ENCODE data around the gene AASS.

AASS gene

DNA sequence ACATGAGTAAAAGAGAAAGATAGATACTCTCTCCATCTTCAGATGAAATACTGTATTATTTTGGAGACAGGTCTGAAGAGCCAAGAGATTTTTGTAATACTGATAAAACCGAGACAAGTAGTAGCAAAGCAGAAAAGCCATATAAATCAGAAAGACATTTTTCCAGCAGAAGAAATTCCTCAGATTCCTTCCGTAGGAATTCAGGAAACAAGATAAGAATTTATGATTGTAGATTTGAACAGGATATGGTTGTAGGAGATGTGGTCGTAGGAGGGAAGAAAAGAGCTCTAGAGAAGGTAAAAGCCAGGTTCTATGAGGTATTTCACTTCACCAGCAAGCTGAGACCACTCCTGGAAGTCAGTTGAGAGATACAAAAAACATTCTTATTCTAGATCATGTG lies 17.6 kb upstream of the AASS start:
- TF ChIP-seq, protein P1, sequence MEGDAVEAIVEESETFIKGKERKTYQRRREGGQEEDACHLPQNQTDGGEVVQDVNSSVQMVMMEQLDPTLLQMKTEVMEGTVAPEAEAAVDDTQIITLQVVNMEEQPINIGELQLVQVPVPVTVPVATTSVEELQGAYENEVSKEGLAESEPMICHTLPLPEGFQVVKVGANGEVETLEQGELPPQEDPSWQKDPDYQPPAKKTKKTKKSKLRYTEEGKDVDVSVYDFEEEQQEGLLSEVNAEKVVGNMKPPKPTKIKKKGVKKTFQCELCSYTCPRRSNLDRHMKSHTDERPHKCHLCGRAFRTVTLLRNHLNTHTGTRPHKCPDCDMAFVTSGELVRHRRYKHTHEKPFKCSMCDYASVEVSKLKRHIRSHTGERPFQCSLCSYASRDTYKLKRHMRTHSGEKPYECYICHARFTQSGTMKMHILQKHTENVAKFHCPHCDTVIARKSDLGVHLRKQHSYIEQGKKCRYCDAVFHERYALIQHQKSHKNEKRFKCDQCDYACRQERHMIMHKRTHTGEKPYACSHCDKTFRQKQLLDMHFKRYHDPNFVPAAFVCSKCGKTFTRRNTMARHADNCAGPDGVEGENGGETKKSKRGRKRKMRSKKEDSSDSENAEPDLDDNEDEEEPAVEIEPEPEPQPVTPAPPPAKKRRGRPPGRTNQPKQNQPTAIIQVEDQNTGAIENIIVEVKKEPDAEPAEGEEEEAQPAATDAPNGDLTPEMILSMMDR (IDR thresholded peaks at IDR 0.05; ENCODE audit: extremely low read depth, insufficient read depth, missing control alignments), result no peak
- in situ Hi-C loops (cut with MboI; ENCODE audit: low pct_unique_long_range_greater_than_20kb, low sequenced_read_pairs, unreplicated experiment), result no loop called here
- no peak for DNase-seq (ENCODE audit: low spot score)

DNA sequence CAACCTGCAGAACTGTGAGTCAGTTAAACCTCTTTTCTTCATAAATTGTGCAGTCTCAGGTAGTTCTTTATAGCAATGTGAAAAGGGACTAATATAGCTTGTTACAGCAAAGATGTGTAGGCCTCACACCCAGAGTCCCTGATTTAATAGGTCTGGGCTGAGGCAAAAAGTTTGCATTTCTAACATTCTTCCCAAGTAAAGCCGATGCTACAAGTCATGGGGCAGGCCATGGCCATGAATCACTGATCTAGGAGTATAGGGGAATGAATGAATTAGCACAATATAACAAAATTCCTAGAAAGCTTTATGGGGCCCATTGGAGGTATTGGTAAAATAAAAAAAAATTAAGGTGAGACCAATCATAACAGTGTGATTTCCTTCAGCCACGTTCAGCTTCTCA lies 11.5 kb upstream of the AASS start:
- TF ChIP-seq, protein P1 (IDR thresholded peaks at IDR 0.05; ENCODE audit: extremely low read depth, insufficient read depth, missing control alignments), result no peak

DNA sequence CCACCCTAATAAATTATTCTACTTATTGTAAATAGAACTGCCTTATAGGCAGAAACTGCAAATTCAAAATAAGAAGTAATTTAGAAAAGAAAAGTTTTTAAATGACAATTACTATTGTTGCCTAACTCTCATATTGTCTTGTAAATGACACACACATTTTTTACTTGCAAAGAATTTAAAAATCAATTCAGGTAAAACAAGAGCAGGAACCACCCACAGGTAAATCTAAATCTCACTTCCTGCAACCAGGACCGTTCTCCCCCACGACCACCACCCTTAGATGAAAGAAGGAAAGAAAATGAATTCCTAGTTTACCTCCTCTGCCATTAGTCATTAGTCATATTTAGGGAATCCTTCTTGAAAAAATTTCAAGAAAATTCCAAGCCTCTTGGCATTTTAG lies 4.8 kb upstream of the AASS start:
- no peak for DNase-seq (ENCODE audit: low spot score)
- TF ChIP-seq, protein P1 (IDR thresholded peaks at IDR 0.05; ENCODE audit: extremely low read depth, insufficient read depth, missing control alignments), result no peak
- in situ Hi-C loops (cut with MboI; ENCODE audit: low pct_unique_long_range_greater_than_20kb, low sequenced_read_pairs, unreplicated experiment), result no loop called here

More for the DNA sequence above, 11.5 kb upstream of the AASS start:
- in situ Hi-C loops (cut with MboI; ENCODE audit: low pct_unique_long_range_greater_than_20kb, low sequenced_read_pairs, unreplicated experiment), result no loop called here
- DNase-seq (ENCODE audit: low spot score), result no peak

DNA sequence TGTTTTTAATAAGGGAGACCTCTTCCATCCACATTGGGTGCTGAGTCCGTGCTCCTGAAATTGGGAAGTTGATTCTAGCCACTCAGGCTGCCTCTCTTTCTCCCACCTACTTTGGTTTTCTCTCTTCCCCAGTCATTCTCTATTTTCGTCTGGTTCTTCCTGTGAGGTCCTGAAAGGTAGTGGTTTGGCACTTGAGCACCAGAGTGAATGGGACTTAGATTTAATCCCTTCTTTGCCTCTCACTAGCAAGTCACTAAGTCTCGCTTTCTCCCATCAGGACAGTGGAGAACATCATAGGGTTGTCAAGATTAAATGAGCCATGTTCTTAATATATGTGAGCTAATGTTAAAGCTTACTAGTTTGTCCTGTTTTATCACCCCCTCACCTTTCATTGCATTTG lies 4.0 kb upstream of the AASS start:
- DNase-seq (ENCODE audit: low spot score), result no peak
- in situ Hi-C loops (cut with MboI; ENCODE audit: low pct_unique_long_range_greater_than_20kb, low sequenced_read_pairs, unreplicated experiment), result no loop called here
- TF ChIP-seq, protein P1 (IDR thresholded peaks at IDR 0.05; ENCODE audit: extremely low read depth, insufficient read depth, missing control alignments), result no peak

DNA sequence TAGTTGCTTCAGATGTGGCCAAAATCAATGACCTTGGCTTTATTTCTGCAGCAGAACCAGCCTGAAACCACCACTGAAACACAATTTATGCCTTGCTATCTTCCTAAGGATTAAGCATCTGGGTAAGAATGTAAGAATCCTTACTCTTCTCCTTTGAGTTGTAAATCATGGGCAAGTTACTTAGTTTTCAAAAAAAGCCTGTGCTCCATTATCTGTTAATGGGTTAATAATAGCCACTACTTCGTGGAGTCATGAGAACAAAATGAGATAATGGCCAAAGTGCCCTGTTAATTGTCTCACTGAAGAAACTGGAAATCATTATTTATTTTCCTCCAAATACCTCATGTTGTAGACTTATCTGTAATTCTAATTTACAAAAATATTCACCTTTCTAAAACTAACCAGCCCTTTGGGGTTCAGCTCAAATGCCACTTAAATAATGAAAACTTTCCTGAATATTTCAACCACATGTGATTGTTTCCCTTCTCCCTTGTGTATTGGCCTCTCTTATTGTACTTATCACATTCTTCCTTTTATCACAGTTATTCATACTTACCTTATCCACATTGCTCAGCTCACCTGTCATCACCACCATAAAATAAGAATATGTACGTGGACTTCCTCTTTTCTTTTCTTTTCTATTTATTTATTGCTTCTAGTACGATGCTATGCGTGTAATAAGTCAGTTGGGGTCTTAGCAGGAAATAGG lies 2.0 kb upstream of the AASS start:
- in situ Hi-C loops (cut with MboI; ENCODE audit: low pct_unique_long_range_greater_than_20kb, low sequenced_read_pairs, unreplicated experiment), result no loop called here
- DNase-seq (ENCODE audit: low spot score), result no peak
- TF ChIP-seq, protein P1 (IDR thresholded peaks at IDR 0.05; ENCODE audit: extremely low read depth, insufficient read depth, missing control alignments), result no peak

DNA sequence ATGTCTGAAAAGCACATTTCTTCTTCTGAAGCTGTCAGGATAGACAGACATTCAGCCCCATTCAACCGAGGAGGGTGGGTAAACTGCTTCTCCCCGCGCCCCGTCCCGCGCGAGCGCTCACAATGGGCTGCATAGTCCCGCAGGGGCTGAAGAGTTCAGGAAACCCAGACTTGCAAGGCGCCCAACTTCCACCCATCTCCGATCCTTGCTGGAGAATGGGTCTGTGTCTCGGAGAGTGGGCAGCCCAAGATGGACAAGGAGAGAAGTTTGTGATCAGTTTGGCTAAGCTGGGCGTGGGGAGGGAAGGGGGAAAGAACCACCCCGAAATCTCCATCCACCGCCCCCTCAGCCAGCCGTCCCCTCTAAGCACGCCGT lies 686 bp downstream of the AASS start:
- TF ChIP-seq, protein P1 (IDR thresholded peaks at IDR 0.05; ENCODE audit: extremely low read depth, insufficient read depth, missing control alignments), result no peak
- no peak for DNase-seq (ENCODE audit: low spot score)
- in situ Hi-C loops (cut with MboI; ENCODE audit: low pct_unique_long_range_greater_than_20kb, low sequenced_read_pairs, unreplicated experiment), result no loop called here
